HT-29 (cell line): ENCODE measurements around the gene TBC1D5. TPM values are rescaled to one million over a fixed set of nuclear protein-coding genes. Genes with fewer than 3 reads are reported as not detected.

Source experiments
- DNase-seq: peaks from one replicate; pipeline ENCODE4 v3.0.0-alpha.2; 2015; ENCODE audit warnings: low spot score
- total RNA-seq: library from RNA; depleted of rRNA; stranded (reverse); fragments of >200 nt; shearing (Covaris generic); gene quantifications from 2 replicates; pipeline ENCODE4 v1.2.3, GENCODE V29; 2014

Gene TBC1D5
- total RNA-seq, 1 experiment from 2014 or later: 9.8 TPM

DNA sequence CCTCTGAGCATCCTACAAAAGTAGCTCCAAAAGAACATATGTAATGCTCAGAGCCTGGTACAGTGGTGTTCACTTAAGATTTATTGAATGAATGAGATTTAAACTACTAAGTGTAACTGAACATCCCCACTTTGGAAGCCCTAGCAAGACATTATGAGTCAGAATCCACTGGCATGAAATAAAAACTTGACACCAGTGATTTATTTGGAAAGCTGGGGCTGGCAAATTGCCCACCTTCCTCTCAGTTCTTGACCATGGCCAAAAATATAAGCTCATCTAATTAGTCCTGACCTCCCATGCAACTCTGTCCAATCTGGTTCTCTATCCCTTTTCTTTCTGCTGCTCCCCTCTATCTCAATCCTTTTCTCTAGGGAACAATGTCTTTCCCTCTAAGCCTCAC lies 439.7 kb downstream of the TBC1D5 start:
- no peak for DNase-seq

DNA sequence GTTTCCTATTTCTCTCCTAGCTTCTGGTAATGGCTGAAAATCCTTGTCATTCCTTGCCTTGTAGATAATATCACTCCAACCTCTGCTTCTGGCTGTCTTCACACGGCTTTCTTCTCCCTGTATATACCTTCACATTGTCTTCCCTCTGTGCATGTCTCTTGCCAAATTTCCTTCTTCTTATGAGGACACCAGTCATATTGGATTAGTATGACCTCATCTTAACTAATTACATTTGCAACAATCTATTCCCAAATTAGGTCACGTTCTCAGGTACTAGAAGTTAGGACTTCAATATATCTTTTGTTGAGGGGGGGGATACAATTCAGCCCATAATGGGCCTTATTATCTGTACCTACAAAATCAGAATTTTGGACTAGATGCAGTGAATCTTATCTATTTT lies 440.3 kb downstream of the TBC1D5 start:
- no peak for DNase-seq

DNA sequence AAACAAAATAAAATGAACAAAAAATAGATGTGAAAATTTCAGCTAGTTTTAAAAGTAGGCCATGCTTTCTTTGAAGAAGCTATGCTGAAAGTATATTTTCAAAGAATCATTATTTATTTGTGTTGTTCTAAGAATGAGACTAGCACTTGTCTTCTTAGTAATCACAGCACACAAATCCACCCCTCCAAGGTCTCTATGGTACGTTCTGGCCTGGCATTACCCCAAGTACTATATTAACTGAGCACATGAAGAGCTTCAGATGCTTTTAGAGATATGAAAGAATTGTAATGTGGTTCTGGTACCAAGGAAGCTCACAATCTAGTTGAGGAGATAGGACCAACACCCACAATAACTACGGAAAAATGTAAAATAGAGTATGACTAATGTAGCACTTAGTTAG lies 441.2 kb downstream of the TBC1D5 start:
- no peak for DNase-seq

DNA sequence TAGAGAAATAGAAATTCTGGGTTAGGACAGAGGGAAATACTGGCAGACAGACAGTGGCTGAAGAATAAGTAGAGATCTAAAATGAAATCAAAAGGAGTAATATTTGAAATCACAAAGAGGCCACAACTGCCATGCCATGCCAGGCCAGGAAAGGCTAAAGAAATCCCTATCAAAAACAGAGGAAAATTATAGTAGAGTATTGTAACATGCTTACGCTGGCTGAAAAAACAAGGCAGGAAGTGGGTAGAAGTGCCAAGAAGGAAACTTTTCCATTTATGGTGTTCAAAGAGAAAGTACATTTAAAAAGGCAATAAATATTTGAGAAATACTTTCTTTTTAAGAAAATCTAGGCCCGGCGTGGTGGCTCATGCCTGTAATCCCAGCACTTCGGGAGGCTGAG lies 442.0 kb downstream of the TBC1D5 start:
- DNase-seq: no peak

DNA sequence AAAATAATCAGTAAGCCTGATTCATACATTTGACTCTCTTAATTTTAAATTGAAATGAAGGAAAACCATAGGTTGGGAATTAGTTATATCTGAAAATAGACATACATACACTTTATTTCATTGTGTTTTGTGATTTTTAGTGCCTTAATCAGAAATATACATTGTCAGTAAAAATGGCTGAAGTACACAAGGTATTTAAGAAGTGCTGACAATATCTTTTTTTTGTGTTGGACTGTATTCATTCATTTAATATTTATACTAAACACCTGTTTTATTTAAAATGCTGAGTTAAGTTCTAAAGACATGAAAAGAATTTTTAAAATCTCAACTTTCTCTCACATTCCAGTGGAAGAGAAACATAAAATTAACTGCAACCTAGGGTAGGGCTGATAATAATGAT lies 444.4 kb downstream of the TBC1D5 start:
- DNase-seq: no peak

DNA sequence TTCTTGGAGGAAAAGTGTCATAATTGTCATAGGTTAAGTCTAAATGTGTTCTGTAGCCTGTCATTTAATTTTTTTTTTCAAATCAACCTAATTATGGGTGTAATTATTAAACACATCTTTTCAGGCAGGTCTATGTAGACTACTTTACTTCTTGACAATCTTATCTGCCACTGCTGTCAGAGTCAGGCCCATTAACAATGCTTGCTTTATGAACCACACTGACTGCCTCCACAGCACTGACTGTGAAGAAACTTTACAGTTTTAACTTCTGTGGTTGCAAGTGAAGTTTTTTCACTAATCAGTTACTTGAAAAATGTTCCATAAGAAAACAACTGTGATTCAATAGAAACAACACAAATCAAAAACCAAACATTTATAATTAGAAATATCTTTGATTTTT lies 449.9 kb downstream of the TBC1D5 start:
- DNase-seq: no peak

DNA sequence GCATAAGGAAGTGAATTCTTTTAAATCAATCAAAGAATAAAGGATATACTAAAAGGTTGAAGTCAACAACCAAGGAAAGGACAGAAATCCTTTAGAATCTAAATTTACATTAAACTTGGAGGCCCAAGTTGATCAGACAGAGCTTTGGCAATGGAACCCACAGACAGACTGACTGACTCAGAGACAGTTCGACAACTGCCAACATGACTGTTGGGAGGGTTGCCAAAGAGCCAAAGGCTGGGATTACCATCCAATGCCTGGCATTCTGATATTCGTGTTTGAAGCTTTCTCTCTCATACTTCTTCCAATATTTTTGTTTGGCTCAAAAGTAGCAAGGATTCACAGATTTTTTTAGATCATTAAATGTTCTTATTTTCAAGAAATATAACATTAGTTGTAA lies 451.5 kb downstream of the TBC1D5 start:
- DNase-seq: no peak

DNA sequence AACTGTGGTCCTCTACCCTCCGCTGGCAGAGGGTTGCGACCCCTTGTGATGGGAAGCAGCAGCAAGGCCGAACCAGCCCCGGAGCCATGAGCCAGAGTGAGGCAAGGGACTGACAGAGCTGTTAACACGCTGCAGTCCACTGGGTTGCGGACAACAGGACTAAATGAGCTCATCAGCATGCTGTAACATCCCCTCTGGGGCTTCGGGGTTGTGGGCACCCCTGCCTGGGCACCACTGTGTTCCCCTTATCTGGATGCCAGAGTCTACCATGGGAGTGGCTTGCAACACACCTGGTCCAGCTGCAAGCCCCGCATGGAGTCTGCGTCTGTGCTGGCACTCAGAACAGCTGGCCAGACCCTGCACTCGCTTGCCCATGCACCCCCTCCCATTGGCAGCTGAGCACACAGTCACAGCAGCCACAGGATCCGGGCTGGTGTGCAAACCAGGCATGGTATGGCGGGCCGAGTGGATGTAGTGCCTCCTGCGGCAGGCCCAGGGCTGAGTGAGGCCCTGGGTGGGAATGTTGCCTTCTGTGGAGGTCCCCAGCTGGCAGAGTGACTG lies 453.5 kb downstream of the TBC1D5 start:
- DNase-seq: no peak

DNA sequence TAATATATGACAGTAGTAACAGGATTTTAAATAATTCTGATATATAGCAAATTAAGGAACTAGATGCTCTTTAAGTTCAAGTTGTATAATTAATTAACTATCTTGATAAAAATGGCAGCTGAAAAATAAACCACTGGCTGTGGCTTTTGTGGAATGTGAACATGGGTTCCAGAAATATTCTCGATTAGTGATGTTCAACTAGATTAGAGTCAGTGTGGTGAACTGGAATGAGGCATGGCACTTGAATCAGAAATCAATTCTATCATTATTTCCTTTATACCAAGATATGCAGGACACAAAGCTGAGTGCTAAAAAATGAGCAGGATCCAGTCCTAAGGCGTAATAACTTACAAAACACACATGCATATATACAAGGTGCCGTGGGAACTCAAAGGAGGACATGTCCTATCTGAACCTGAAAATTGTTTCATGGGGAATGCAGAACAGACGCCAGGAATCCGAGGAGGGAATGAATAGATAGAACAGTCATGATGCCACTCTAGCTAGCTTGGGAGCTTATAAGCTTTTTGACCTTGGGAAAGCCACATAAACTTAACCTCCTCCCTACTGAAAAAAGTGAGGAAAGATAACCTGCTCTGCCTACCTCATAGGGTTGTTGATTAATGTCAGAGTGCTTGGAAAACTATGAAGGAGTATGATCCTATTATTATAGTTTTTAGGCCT lies 455.3 kb downstream of the TBC1D5 start:
- DNase-seq: no peak

DNA sequence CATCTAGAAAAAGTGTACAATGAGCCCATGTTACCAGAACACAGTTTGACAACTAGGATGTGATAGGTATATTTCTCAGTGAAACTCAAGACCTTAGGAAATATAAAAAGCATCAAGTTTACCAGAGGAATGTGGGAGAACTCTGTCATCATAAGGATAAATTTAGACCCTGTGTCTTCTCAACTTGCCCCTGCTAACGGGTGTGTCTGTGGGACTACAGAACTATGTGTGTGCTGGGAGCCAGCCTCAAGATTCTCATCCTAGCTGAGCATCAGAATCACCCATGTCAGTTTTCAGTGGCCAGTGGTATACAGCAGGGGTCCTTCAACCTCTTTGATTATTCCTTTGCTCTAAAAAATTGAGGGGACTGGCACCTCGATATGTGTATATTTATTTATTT lies 464.4 kb downstream of the TBC1D5 start:
- no peak for DNase-seq

DNA sequence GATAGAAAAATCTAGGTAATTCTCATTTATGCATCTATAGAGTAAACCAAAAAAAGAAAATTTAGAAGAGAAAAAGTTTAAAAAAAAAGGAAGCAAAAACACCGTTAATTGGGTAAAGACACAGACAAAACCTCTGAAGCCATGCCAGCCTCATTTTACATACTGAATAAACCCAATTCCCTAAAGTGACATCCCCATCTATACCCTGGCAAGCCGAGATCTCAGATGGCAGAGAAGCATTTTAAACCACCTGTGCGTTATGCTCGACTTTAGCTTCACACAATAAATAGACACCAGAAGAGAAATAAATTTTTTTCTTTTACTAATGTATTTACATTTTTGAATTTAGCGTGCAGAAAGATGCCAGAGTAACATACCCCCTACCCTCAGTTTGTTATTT lies 475.6 kb downstream of the TBC1D5 start:
- DNase-seq: no peak

DNA sequence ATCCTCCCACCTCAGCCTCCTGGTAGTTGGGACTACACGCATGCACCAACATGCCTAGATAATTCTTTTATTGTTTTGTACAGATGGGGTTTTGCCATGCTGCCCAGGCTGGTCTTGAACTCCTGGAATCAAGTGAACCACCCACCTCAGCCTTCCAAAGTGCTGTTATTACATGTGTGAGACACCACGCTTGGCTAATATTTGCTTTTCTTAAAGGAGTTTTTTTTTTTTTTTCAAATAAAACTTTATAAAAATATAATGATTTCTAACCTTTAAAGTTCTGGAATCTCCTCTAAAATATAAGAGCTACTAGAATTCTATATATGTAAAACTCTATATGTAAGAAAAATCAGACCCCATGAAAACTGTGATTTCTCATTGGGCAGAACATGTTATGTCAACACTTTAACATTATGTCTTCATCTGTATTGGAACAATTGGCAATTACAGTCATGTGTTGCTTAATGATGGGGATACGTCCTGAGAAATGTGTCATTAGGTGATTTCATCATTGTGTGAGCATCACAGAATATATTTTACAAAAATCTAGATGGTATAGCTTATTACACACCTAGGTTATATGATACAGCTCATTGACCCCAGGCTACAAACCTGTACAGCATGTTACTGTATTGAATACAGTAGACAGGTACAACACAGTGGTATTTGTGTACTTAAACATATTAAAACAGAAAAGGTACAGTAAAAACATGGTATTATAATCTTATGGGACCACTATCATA lies 480.6 kb downstream of the TBC1D5 start:
- DNase-seq: no peak

DNA sequence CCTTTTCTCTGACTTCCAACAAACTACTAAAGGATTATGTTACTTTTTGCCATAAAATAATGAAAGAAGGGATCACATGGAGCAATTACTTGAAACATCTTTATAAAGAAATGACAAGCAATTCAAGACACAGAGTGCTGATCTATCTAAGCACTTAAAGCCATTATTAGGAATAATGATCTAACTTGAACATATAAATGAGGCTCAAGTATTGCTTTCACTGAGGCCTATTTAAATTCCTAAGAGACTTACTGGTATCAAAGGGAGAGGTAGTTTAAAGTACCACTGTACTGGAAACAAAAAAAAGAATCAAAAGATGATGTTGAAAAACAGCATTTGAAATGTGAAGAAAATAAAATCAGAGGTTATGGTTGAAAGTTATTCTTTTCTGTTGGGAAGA lies 482.2 kb downstream of the TBC1D5 start:
- no peak for DNase-seq

DNA sequence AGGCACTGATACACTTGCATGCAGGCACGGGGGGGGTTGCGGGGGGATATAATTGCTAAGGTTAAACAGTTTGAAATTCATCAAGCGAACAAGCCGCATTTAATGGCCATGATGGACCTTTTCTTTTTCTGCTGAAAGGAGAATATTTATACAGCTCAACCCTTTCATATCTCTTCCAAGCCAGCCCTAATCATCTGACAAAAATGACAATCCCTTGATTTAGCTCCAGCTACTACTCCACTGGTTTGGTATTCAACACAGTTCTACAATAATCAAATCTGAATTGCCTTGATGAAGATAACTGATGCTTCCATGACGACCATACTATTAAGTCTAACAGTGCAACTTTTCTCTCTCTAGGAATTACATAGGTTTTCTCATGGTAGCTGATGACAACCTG lies 482.7 kb downstream of the TBC1D5 start:
- no peak for DNase-seq

DNA sequence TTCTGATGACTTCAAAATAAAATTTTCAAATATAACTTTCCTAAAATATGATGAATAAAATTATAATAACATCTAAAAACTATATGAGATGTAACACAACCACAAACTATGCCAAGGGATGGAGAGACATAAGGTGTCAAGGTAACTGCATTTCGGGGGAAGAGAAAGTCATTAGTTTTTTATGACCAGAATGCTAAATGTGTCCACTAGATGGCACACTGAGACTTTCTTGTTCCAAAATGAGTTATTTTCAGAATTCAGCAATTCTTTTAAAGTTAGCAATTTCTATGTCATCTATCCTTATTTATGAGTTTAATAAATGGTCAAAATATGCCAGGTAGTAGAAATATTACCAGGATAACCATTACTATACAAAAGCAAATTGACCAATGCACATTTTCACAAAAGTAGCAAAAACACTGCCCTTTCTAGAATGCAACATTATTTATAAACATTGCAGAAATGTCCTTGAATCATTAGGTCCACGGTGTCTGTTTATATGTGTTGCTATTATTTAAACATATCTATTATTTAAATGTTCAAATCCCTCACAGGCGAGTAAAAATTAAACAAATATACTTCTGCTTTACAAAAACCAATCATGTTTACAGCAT lies 483.5 kb downstream of the TBC1D5 start:
- DNase-seq: peak; percentile 45

DNA sequence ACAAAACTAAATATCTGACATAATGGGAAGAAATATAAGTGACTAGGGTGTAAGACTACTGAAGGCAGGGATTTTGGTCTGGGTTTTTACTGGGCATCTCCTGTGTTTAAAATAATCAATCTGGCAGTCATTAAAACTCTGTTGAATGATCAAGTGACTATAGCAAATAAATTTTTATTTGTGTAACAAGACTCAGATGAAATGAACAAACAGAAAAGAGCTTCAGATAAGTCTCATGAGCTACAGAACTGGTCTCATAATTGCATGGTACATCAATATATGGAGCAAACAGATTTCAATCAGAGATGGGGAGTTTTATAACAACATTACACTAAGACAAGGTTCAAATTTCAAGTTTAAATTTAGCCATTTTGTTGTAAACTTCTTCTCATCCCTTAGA lies 485.2 kb downstream of the TBC1D5 start:
- no peak for DNase-seq

DNA sequence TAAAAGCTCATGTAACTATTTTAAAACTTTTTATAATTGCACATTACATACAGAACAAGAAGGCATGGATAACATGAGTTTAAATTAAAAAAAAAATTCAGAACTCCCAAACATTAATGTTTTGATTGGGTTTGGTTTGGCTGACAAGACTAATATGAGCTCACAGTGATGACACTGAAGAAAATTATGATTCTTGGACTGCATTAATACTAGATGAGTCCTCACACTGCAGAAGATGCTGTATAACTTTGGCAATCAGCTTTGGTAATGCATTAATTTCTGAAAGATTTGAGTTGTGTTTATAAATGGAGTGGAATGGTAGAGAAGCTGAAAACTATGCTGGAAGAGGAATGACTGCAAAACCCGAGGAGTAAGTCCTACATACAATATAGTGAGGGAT lies 498.8 kb downstream of the TBC1D5 start:
- no peak for DNase-seq

DNA sequence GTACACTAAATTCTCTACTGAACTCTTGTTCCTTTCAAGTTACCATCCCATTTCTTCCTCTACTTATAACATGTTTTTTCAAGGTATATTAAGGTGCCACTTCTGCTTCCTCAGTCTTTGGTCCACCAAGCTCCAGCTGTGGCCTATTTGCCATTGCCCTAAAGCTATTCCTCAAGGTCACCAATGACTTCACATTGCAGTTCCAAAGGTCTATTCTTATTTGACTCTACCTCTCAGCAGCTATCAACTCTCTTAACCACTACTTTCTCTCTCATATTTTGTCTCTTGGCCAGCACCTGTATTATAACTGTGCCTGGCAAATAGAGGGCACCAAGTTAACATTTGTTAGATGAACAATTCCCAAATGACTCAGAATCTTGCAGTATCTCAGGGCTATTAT lies 503.0 kb downstream of the TBC1D5 start:
- DNase-seq: no peak

DNA sequence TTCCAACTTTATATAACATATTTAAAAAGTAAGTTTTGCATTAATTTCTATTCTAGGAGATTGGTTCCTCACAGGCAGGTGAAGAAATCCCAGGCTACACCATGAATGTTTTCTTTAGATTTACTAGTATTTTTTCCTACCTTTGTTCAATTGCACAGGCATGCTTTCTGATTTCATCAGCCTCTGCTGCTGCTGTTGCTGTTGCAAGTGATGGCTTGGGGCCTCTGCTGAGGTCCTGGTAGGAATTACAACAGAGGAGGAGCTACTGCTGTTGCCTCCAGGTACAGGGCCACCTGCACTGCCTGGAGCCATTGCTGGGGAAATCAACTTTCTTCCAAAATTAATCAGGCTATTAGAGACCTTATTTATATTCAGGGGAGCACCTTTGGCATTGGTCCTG lies 504.4 kb downstream of the TBC1D5 start:
- DNase-seq: no peak

DNA sequence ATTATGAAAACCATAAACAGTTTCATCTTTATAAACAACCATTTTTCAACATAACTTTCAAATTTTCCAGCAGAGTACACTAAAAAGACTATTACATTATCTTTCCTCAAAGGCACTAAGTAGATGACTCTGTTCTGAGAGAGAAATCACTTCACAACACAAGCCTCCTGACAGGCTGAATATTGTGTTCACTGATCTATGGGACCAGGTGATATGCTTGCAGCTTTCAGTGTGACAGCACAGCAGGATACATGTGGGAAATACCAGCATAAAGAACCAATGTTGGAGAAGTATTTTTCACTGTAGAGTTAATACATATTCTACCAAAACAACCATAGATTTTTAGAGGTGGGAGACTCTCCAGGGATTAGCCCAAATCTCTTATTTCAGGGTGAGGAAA lies 507.1 kb downstream of the TBC1D5 start:
- DNase-seq: no peak

DNA sequence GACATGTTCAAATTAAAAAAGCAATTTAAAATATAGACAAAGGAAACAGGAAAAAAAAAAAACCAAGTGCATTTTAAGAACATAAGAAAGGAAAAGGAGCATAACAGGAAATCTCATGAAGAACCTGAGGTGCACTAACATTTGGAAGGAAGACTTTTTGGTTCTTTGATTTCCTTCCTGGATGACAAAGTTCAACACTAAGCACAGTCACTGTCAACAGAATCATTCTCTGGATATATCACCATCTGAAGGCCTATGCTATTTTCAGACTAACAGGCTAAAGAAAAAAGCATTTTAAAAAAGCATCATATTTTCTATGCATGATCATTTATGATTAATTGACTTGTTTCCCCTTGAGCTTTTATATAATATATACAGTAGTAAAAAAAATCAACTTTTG lies 508.0 kb downstream of the TBC1D5 start:
- DNase-seq: no peak

DNA sequence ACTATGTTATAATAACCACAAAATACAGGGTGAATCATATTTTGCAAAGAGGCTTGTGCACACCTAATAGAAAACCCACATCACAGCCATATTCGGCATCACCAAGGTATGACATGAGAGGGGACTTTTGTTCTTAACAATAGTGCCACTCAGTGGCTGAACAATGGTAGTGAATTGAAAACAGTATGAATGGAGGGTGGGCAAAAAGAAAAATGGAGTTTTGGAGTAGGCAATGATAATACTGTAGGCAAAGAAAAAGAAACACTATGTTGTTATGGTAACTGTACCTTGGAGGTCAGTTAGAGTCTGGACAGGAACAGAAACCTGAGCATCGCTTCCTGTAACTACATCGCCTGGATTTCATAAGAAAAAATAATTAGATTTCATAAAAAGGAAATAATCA lies 509.0 kb downstream of the TBC1D5 start:
- DNase-seq: peak; percentile 55

DNA sequence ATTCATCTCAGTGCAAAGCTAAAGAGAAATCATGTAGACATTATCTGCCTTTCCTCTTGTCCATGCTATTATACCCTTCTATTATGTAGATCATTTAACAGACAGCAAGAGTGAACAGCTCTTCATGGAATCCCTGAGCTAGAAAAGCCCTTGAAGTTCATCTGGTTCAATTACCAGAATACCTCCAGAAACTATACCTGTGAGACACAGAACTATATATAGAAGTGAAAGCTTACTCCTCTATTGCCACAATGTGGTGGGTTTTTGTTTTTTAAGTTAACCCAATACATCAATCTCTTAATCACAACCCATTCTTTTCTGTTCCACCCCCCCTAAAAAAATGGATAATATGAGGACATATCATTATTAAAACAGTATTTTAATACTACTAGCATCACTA lies 510.0 kb downstream of the TBC1D5 start:
- DNase-seq: no peak
